Measurements from ENCODE around the gene DCAF5.
"Not testable (repeated sequence)": the region's sequence is repeated elsewhere in the genome, so short reads cannot be mapped to it uniquely, and the experiment has no call there.

The DCAF5 gene

DNA sequence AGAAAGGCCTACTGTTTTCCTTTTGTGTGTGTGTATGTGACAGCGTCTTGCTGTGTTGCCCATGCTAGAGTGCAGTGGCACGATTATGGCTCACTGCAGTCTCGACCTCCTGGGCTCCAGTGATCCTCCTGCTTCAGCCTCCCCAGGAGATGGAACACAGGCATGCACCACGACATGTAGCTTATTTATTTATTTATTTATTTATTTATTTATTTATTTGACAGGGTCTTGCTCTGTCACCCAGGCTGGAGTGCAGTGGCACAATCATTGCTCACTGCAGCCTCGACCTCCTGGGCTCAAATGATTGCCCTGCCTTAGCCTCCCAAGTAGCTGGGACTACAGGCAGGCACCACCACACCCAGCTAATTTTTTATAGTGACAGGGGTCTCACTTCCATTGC is 75.7 kb downstream of the DCAF5 start:
- in situ Hi-C loops (cut with MboI; ENCODE audit: low sequenced_read_pairs) = loop anchor here (25.0 kb wide), 1 partner anchor 165 kb away; no protein-coding TSS in a partner anchor

GRCh38 chr14:69076341-69076740 is 76.6 kb downstream of the DCAF5 start:
- in situ Hi-C loops (cut with MboI; ENCODE audit: low sequenced_read_pairs) = loop anchor here (25.0 kb wide), 1 partner anchor 164 kb away; no protein-coding TSS in a partner anchor

- in situ Hi-C loops (cut with MboI; ENCODE audit: low sequenced_read_pairs) = no loop called here
Measured at GRCh38 chr14:69073915-69074314, 79.0 kb downstream of the DCAF5 start.

- in situ Hi-C loops (cut with MboI; ENCODE audit: low sequenced_read_pairs) = no loop called here
Measured at GRCh38 chr14:69073429-69073828, 79.5 kb downstream of the DCAF5 start.

DNA sequence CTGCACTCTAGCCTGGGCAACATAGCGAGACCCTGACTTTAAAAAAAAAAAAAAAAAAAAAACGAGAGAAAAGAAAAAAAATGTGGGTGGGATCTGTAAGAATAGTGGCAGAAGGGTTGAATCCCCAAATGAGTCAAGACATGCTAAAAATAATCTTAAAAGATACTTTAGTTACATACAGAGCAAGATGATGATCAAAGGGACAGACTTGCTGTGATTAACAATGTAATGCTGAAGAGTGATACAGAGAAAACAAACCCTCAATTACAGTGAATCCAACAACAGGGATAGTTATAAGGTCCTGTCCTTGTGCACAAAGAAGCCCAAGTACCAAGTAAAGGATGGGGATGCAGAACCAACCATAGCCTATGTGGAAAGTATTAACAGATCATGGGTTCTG is 80.3 kb downstream of the DCAF5 start:
- in situ Hi-C loops (cut with MboI; ENCODE audit: low sequenced_read_pairs) = no loop called here

DNA sequence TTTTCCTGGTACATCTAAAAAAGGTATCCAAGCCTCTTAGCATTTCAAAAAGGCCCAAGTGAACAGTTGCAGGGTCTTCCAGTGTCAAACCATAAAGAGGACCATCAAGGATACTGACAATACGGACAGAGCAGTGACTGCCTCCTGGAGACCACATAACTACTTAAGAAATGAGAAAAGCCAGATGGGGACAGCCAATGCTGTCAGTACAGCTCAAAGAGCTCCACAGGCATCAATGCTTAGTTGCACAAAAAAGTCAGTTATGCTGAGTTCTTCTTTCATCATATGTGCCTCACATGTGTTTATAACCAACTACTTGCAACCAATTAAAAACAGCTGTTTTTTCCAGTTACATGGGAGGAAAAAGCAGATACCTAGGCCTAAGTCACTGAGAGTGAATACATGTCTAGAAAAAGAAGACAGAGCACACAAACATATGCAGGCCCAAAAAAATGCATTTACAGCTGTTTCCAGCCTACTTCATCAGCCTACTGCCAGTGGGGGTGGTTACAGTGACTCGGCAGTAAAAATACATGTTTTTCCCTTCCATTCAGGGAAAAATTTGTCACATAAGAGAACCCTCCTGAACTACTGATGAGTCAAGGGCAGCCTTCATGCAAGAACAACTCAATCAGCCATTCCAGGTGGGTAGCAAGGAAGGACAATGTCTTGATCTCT is 84.0 kb downstream of the DCAF5 start:
- in situ Hi-C loops (cut with MboI; ENCODE audit: low sequenced_read_pairs) = no loop called here

- in situ Hi-C loops (cut with MboI; ENCODE audit: low sequenced_read_pairs) = no loop called here
Measured at GRCh38 chr14:69066396-69067171, 86.3 kb downstream of the DCAF5 start.

GRCh38 chr14:69065934-69066333 is 87.0 kb downstream of the DCAF5 start:
- in situ Hi-C loops (cut with MboI; ENCODE audit: low sequenced_read_pairs) = not testable (repeated sequence)

- in situ Hi-C loops (cut with MboI; ENCODE audit: low sequenced_read_pairs) = no loop called here
Measured at GRCh38 chr14:69064596-69064995, 88.3 kb downstream of the DCAF5 start.

- in situ Hi-C loops (cut with MboI; ENCODE audit: low sequenced_read_pairs) = no loop called here
Measured at GRCh38 chr14:69059658-69060623, 93.0 kb downstream of the DCAF5 start.

DNA sequence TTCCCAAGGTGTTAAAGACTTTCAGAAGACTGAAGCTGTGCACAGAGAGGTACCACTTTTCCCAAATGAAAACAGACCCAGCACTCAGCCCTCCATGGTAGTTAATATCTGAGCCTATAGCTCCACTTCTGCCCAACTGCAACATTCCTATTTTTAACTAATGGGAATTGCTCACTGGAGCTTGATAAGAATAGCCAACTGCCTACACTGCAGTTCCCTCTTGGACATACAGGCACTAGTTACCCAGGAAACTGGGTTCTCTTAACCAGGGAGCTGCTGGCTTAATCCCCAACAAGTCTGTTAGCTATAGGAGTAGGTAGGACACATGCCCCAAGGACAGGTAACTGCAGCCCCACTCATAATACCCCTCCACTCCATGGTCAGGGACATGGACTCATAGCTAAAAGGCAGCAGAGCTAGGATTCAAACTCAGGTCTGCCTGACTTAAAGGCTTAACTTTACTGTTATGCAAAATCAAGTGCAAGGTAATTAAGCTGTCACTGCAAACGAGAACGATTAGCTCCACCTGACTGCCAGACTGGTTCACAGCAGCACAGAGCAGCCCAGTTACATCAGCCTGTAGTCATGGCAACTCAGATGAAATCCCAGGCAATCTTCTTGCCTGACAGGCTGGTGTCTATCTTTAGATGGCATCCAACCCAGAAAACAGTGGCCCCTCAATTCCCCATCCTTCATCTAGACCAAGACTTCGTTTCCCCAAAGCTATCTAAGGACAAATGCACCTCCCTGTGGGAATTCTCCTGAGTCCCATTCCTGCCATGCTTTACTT is 96.7 kb downstream of the DCAF5 start:
- in situ Hi-C loops (cut with MboI; ENCODE audit: low sequenced_read_pairs) = no loop called here

DNA sequence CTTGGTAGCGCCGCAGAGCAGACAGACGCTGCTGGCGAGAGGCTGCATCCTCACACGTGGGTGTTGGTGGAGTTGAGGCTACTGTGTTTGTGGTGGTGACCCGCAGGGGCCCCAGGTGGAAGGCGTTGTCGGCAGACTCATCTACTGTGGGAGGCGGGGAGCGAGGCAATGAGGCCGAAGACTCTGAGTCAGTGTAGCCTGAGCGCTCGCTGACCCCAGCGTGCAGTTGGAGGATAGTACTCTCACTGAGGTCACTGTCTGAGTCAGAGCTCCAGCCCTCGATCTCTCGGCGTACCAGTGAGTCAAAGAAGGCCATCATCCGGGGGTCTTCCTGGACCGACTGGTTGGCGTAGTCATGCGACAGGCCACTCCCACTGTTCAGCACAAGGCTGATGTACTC is 97.8 kb downstream of the DCAF5 start:
- in situ Hi-C loops (cut with MboI; ENCODE audit: low sequenced_read_pairs) = no loop called here

GRCh38 chr14:69054030-69054429 is 98.9 kb downstream of the DCAF5 start:
- in situ Hi-C loops (cut with MboI; ENCODE audit: low sequenced_read_pairs) = no loop called here

- in situ Hi-C loops (cut with MboI; ENCODE audit: low sequenced_read_pairs) = no loop called here
Measured at GRCh38 chr14:69052181-69052601, 100.7 kb downstream of the DCAF5 start.

- in situ Hi-C loops (cut with MboI; ENCODE audit: low sequenced_read_pairs) = no loop called here
Measured at GRCh38 chr14:69050240-69051184, 102.4 kb downstream of the DCAF5 start.

DNA sequence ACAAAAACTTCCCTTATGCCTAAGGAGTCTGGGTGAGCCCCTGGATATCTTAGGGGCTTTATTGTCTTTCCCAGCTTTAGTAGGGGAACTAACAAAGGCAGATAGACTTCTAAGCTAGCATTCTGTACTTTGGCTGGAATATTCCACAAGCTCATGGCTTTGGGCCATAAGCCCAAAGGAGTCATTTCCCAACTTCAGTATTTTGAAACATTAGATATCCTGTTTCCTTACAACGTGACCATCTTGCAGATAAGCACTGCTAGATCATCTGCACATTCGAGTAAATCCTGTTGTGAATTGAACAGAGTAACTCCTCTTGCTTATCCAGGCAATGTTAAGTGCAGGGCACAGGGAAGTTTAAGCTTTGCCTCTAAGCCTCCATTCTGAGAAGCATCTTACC is 103.2 kb downstream of the DCAF5 start:
- in situ Hi-C loops (cut with MboI; ENCODE audit: low sequenced_read_pairs) = no loop called here

GRCh38 chr14:69048456-69048855 is 104.5 kb downstream of the DCAF5 start:
- in situ Hi-C loops (cut with MboI; ENCODE audit: low sequenced_read_pairs) = no loop called here

DNA sequence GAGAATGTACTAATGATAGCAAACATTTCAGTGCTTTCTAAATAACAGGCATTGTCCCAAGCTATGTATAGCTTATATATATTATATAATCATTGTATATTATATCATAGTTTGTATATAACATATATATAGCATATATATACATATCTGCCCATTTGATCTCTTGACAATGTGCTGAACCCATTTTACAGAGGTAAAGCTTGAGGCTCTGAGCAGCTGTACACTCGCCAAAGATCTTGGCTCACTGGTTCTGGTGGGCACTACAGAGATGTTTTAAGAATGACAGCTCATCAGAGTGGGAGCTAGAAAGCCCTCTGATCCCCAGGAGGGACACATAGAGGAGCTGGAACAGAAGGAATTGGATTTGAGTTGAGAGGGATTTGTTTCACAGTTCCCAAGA is 105.7 kb downstream of the DCAF5 start:
- in situ Hi-C loops (cut with MboI; ENCODE audit: low sequenced_read_pairs) = no loop called here

- in situ Hi-C loops (cut with MboI; ENCODE audit: low sequenced_read_pairs) = no loop called here
Measured at GRCh38 chr14:69046476-69046860, 106.5 kb downstream of the DCAF5 start.
